ENCODE results near the gene SLC9C2.
"Not testable (repeated sequence)": the region's sequence is repeated elsewhere in the genome, so short reads cannot be mapped to it uniquely, and the experiment has no call there.

SLC9C2 gene

GRCh38 chr1:173530795-173531693, 71.8 kb downstream of the SLC9C2 start:
- DNase-seq (ENCODE audit: extremely low read depth in 1 of 2, low read depth in 1 of 2), result no peak

- no peak for DNase-seq (ENCODE audit: extremely low read depth in 1 of 2, low read depth in 1 of 2)
These were observed 73.8 kb downstream of the SLC9C2 start for GRCh38 chr1:173529106-173529505.

DNA sequence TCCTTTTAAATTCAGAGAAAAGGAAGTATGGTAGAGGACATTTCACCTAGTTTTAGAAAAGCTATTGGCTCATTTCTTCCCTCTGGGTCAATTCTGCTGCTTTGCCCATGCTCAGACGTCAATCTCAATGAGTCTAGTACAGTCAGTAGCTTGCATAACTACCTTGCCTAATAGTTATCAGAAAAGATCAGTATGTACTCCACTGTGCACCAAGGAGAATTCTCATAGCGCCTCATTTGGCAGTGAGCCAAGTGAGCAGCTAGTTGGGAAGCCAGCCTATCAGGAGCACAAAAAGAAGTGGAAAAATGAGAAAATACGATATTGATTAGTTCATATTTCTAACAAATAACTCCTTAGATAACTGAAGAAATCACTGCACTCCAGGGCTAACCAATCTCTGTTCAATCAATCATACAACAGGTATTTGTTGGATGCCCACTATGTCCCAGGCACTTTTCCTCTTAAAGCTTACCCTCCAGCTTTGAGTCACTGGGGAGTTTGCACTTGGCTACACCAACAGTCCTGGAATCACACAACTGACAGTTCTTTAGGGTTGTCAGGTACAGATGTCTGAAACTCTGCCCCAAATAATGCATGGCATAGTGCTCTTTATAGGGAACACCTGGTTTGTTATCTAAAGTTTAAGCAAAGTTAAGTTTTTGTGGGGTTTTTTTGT, 75.6 kb downstream of the SLC9C2 start:
- no peak for DNase-seq (ENCODE audit: extremely low read depth in 1 of 2, low read depth in 1 of 2)

DNA sequence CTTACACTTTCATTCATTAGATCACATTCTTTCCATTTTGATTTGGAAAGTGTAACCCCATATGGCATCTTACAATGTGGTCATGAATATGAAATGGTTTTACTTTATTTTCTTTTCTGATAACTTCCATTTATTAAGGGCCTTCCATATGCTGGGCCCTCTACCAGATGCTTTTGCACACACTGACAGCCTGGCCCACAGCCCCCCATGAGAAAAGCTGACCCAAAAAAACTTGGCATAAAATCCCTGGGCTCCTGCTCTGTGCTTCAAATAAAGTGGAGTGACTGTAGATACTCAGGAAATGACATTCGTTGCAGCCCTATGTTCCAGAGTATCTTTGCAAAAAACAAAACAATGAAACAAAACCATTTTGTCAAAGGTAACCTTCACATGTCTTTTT, 76.9 kb downstream of the SLC9C2 start:
- DNase-seq (ENCODE audit: extremely low read depth in 1 of 2, low read depth in 1 of 2), result no peak

DNA sequence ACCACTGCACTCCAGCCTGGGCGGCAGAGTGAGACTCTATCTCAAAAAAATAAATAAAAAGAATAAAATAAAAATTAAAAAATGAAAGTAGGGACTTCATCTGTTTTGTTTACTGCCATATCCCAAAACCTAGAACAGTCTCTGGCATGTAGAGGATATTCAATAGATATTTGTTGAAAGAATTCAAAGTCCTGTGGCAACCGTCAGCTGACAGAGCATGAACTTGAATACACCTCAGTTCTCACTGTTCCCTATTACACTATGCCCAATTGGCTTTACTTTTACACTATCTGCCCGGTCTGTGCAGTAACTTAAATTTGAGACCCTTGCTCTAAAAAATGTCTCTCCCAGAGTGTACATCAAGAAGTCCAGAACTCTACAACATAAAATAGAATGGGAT, 79.5 kb downstream of the SLC9C2 start:
- DNase-seq (ENCODE audit: extremely low read depth in 1 of 2, low read depth in 1 of 2), result no peak

GRCh38 chr1:173520799-173521198, 82.1 kb downstream of the SLC9C2 start:
- no peak for DNase-seq (ENCODE audit: extremely low read depth in 1 of 2, low read depth in 1 of 2)

DNA sequence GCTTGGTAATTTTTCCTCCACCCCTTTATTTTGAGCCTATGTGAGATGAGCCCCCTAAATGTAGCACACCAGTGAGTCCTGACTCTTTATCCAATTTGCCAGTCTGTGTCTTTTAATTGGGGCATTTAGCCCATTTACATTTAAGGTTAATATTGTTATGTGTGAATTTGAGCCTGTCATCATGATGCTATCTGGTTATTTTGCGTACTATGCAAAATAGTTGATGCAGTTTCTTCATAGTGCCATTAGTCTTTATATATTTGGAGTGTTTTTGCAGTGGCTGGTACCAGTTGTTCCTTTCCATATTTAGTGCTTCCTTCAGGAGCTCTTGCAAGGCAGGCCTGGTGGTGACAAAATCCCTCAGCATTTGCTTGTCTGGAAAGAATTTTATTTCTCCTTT, 88.4 kb downstream of the SLC9C2 start:
- not testable (repeated sequence) for DNase-seq (ENCODE audit: extremely low read depth in 1 of 2, low read depth in 1 of 2)

DNA sequence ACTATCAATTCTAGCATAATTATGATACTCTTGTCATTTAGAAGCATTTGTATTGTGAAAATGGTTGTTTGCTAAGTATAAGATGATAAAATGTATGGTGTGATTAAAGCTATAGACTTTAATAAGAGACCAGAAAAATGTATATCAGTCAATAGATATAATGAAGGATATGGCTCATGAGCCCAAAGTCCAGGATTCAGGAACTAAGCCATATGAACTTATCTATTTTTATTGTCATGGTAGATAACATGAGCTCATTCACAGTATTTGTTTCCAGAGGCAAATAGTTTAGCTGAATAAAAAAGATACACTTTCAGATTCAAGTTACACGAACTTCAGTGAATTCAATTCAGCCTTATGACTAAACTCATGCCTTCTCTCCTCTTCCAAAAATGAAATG, 93.1 kb downstream of the SLC9C2 start:
- no peak for DNase-seq (ENCODE audit: extremely low read depth in 1 of 2, low read depth in 1 of 2)

- no peak for DNase-seq (ENCODE audit: extremely low read depth in 1 of 2, low read depth in 1 of 2)
These were observed 94.3 kb downstream of the SLC9C2 start for GRCh38 chr1:173508541-173508940.

DNA sequence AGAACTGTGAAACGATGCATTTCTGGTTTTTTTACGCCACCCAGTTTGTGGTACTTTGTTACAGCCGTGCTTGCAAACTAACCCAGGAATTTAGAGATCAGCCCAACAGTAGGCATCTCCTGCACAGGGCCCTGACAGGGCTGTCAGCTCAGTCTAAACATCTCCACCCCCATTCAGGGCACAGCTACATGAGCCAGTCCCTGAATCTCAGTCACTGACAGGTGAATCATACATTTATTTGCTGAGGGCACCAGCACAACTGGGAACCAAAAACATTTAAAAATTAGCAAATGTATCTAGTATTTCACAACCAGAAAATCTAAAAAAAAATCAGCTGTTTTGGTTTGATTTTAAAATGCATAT, 95.0 kb downstream of the SLC9C2 start:
- no peak for DNase-seq (ENCODE audit: extremely low read depth in 1 of 2, low read depth in 1 of 2)

- DNase-seq (ENCODE audit: extremely low read depth in 1 of 2, low read depth in 1 of 2), result no peak
These were observed 95.5 kb downstream of the SLC9C2 start for GRCh38 chr1:173507205-173507846.

- DNase-seq (ENCODE audit: extremely low read depth in 1 of 2, low read depth in 1 of 2), result no peak
These were observed 96.4 kb downstream of the SLC9C2 start for GRCh38 chr1:173506437-173506836.

DNA sequence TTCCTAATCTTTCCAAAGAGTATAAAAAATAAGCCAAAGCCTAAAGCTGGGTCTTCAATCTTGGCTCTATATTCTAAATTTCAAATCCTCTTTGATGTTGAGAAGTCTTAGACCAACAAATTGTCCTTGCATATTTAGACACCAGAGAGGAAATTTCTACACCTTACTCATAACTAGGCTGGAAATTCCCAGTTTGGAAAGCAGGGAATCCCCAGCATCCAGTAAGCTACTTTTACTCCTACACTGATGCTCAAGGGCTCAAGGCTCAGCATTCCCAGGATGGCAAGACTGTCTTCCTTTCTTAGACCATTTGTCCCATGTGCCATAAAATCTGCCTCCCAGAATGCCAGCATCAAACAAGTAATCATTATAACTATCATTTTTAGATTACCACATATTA, 97.5 kb downstream of the SLC9C2 start:
- no peak for DNase-seq (ENCODE audit: extremely low read depth in 1 of 2, low read depth in 1 of 2)

- DNase-seq (ENCODE audit: extremely low read depth in 1 of 2, low read depth in 1 of 2), result no peak
These were observed 98.6 kb downstream of the SLC9C2 start for GRCh38 chr1:173504268-173504667.

DNA sequence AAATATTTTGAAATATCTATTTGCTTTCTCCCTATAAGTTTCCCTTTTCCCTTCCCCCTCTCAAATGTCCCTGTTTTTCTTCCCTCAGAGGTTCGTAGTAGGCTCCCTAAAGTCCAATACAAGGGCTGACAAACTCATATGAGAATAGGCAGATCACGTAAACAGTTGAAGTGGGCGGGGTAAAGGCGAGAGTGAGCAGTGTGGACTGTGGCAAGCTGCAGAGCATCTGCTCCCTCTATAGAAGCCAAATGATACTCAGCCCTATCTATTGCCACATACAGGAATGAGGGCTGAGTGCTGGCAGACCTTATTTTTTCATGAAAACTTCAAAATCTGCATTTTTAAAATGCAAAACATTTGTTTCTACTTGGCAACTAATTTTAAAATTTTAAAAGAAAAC, 99.5 kb downstream of the SLC9C2 start:
- no peak for DNase-seq (ENCODE audit: extremely low read depth in 1 of 2, low read depth in 1 of 2)

GRCh38 chr1:173502104-173502503, 100.8 kb downstream of the SLC9C2 start:
- DNase-seq (ENCODE audit: extremely low read depth in 1 of 2, low read depth in 1 of 2), result no peak

DNA sequence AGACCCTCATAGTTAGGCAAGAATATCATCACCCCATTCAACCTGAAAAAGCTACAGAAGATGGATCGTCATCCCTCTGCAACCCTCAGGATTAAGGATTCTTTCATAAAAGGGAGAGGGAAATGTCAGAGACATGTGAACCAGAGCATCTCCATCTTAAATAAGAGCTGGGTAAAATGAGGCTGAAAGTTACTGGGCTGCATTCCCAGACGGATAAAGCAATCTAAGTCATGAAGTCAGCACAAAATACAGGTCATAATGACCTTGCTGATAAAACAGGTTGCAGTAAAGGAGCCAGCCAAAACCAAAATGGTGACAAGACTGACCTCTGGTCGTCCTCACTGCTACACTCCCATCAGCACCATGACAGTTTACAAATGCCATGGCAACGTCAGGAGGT, 103.1 kb downstream of the SLC9C2 start:
- no peak for DNase-seq (ENCODE audit: extremely low read depth in 1 of 2, low read depth in 1 of 2)

- no peak for DNase-seq (ENCODE audit: extremely low read depth in 1 of 2, low read depth in 1 of 2)
These were observed 106.0 kb downstream of the SLC9C2 start for GRCh38 chr1:173496757-173497320.

DNA sequence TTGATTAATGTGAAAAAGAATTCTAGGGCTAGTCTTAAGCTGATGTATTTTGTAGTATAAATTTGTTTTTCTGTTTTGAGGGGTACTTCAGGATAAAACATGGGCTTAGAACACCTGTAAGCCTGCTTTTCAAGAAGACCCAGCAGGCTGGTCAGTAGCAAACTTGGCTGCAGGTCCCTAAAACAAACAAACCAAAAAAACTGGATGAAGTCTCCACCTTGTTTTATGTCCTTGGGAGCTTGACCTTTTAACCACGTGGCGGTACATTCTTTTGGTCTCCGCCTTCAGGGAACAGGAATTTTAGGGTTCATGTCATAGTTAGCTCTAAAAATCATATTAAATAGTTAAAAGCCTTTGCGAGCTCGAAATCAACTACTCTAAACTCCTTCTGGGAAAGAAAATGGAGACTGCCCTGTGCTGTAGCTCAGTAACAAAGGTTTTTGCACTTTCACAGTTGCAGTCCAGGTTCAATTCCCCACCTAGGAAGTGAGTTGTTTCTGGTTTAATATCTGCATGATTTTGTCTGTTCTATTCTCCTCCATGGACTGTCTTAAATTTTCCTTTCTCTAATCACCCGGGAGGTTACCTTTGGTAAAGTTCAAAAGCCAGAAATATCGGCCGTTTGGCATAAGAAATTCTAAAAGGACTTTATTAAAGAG, 107.1 kb downstream of the SLC9C2 start:
- DNase-seq (ENCODE audit: extremely low read depth in 1 of 2, low read depth in 1 of 2), result no peak

- not testable (repeated sequence) for DNase-seq (ENCODE audit: extremely low read depth in 1 of 2, low read depth in 1 of 2)
These were observed 109.7 kb downstream of the SLC9C2 start for GRCh38 chr1:173493125-173493524.

DNA sequence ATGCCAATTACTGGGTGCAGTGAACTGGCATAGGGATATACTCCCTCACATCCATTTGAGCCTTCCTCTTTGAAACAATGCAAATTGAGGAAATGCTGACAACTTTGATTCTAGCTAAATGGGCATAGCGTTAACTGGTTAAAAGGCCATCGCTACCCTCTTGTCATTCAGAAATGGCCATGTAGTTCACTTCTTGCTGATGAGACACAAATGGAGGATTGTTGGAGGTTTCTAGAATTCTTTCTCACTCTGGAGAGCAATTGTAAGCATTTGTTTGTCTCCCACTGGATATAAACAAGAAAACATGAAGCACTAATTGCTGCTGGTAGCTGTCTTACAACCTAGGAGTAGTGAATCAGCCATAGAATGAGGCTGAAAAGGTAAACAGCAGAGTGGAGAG, 111.4 kb downstream of the SLC9C2 start:
- DNase-seq (ENCODE audit: extremely low read depth in 1 of 2, low read depth in 1 of 2), result no peak

All from stimulated activated CD8-positive, alpha-beta memory T cell treated with anti-CD3 and anti-CD28 coated beads, Interleukin-7, amount 100 ng/mL, for 48 hours (primary cell).